Mesenchymal stem cell (in vitro differentiated cells and primary cell): ENCODE measurements around the gene NIN.

Experiments used
- DNase-seq: peaks from one replicate; pipeline ENCODE4 v3.0.0-alpha.2; 2013
- H2AFZ ChIP-seq: one replicate; pipeline ENCODE4 v1.6.1; 2013; ENCODE audit warnings: low read depth, mild to moderate bottlenecking, control low read depth, inconsistent platforms, low read length, moderate library complexity
- H2AK5ac ChIP-seq: 2 replicates; pipeline ENCODE4 v1.6.1; 2013; ENCODE audit warnings: low read length, moderate library complexity, mild to moderate bottlenecking, inconsistent platforms; ENCODE audit not compliant: severe bottlenecking
- H2BK120ac ChIP-seq: one replicate; pipeline ENCODE4 v1.6.1; 2013; ENCODE audit warnings: low read depth, mild to moderate bottlenecking, inconsistent platforms, low read length, moderate library complexity
- H2BK12ac ChIP-seq, 2 experiments: one replicate each; pipeline ENCODE4 v1.6.1; 2013; ENCODE audit warnings: inconsistent platforms in 2 of 2, low read length in 2 of 2, mild to moderate bottlenecking in 2 of 2, moderate library complexity in 2 of 2, control low read depth in 1 of 2
- H2BK15ac ChIP-seq: one replicate; pipeline ENCODE4 v1.6.1; 2013; ENCODE audit warnings: mild to moderate bottlenecking, low read depth, inconsistent platforms; ENCODE audit not compliant: poor library complexity, severe bottlenecking
- H2BK5ac ChIP-seq: 2 replicates; pipeline ENCODE4 v1.6.1; 2013; ENCODE audit warnings: low read depth, mild to moderate bottlenecking, low read length, control low read depth, inconsistent platforms; ENCODE audit not compliant: poor library complexity, severe bottlenecking
- H3K14ac ChIP-seq, 2 experiments: one replicate each; pipeline ENCODE4 v1.6.1; 2013; ENCODE audit warnings: inconsistent platforms in 2 of 2, low read length in 2 of 2, control low read depth in 1 of 2, mild to moderate bottlenecking in 1 of 2, moderate library complexity in 1 of 2
- H3K18ac ChIP-seq, 2 experiments: one replicate each; pipeline ENCODE4 v1.6.1; 2013; ENCODE audit warnings: inconsistent platforms in 2 of 2, low read length in 2 of 2, control low read depth in 1 of 2, low read depth in 1 of 2, mild to moderate bottlenecking in 1 of 2
- H3K23ac ChIP-seq, 2 experiments: one replicate each; pipeline ENCODE4 v1.6.1; 2013; ENCODE audit warnings: inconsistent platforms in 2 of 2, low read length in 2 of 2, mild to moderate bottlenecking in 2 of 2, moderate library complexity in 2 of 2, control low read depth in 1 of 2
- H3K27ac ChIP-seq: 2 replicates; pipeline ENCODE4 v1.5.1; 2013; ENCODE audit warnings: mild to moderate bottlenecking, moderate library complexity, low read length, control low read depth, inconsistent platforms; ENCODE audit not compliant: poor library complexity, severe bottlenecking
- H3K27me3 ChIP-seq, 2 experiments: 2 replicates each; pipeline versions ENCODE4 v1.6.1 to v1.7.0; 2013; ENCODE audit warnings: low read length in 2 of 2, mild to moderate bottlenecking in 2 of 2, moderate library complexity in 2 of 2, control low read depth in 1 of 2, inconsistent platforms in 1 of 2; ENCODE audit not compliant: control insufficient read depth in 1 of 2, insufficient read depth in 1 of 2
- H3K36me3 ChIP-seq, 2 experiments: 2 replicates each; pipeline versions ENCODE4 v1.6.1 to v1.7.0; 2013; ENCODE audit warnings: low read length in 2 of 2, control low read depth in 1 of 2, inconsistent platforms in 1 of 2, low read depth in 1 of 2, mild to moderate bottlenecking in 1 of 2; ENCODE audit not compliant: insufficient read depth in 2 of 2, control insufficient read depth in 1 of 2
- H3K4ac ChIP-seq, 2 experiments: one replicate each; pipeline ENCODE4 v1.6.1; 2013; ENCODE audit warnings: inconsistent platforms in 2 of 2, low read length in 2 of 2, mild to moderate bottlenecking in 2 of 2, moderate library complexity in 2 of 2, control low read depth in 1 of 2, low read depth in 1 of 2
- H3K4me1 ChIP-seq: 2 replicates; pipeline ENCODE4 v1.6.1; 2013; ENCODE audit warnings: low read depth, low read length, control low read depth; ENCODE audit not compliant: control insufficient read depth, insufficient read depth
- H3K4me2 ChIP-seq: 2 replicates; pipeline ENCODE4 v1.6.1; 2013; ENCODE audit warnings: low read length, mild to moderate bottlenecking, inconsistent platforms; ENCODE audit not compliant: poor library complexity, severe bottlenecking
- H3K4me3 ChIP-seq, 2 experiments: 2 replicates each; pipeline versions ENCODE4 v1.5.1 to v1.7.0; 2013; ENCODE audit warnings: low read length in 2 of 2, mild to moderate bottlenecking in 2 of 2, control low read depth in 1 of 2, low read depth in 1 of 2; ENCODE audit not compliant: insufficient read depth in 1 of 2
- H3K79me1 ChIP-seq: replicated peaks from 2 replicates; pipeline ENCODE4 v1.6.1; 2013; ENCODE audit warnings: mild to moderate bottlenecking, control low read depth, low read length, inconsistent platforms; ENCODE audit not compliant: poor library complexity, severe bottlenecking
- H3K9ac ChIP-seq: 2 replicates; pipeline ENCODE4 v1.7.0; 2013; ENCODE audit warnings: mild to moderate bottlenecking, low read length, moderate library complexity
- H3K9me3 ChIP-seq: 2 replicates; pipeline ENCODE4 v1.7.0; 2013; ENCODE audit warnings: mild to moderate bottlenecking, low read length; ENCODE audit not compliant: control insufficient read depth
- H4K8ac ChIP-seq: one replicate; pipeline ENCODE4 v1.6.1; 2013; ENCODE audit warnings: inconsistent platforms, mild to moderate bottlenecking, low read length, moderate library complexity
- H4K91ac ChIP-seq: one replicate; pipeline ENCODE4 v1.6.1; 2013; ENCODE audit warnings: mild to moderate bottlenecking, low read length, inconsistent platforms
- WGBS: methylation state at CpG from one replicate; pipeline ENCODE4 v1.1.7; 2013; ENCODE audit warnings: mixed read lengths; 5-methylcytosine and 5-hydroxymethylcytosine counted together

The NIN gene

DNA sequence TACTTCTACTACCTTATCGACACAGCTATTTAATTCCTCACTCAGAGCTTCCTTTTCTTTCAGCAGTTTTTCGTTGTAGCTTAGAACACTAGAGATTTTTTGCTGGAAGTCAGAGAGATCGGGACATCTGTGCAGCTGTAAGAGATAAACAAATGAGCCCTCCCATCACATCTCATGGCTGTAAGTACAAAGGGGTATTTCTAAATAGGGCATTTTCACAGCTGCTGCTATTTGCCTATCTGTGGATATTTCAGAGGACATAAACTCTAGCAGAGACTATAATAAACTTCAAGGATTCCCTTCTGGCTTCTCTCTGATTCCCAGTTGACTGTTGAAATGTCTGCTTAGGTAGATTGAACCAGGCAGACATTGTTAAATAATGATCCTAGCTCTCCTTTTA lies 86.7 kb downstream of the NIN start:
- Histone ChIP-seq H2BK120ac (peak overlapping the region; percentile 52), H3K4me2 (no peak overlapping the region), H2AK5ac (no peak overlapping the region), H3K9ac (no peak overlapping the region), H3K14ac (no peak overlapping the region), H3K18ac (no peak overlapping the region), H3K36me3 (peaks cover 14 to 72% of the 10 kb centered on the region in 2 experiments), H3K79me1 (peaks cover under 1% of the 10 kb centered on the region), H3K23ac (no peak overlapping the region), H3K27me3 (no peaks in the 10 kb centered on the region), H3K9me3 (no peaks in the 10 kb centered on the region), H2BK5ac (no peak overlapping the region), H3K4me1 (no peaks in the 10 kb centered on the region), H2BK12ac (no peak overlapping the region), H3K4ac (no peak overlapping the region), H4K8ac (no peak overlapping the region), H4K91ac (no peak overlapping the region), H2BK15ac (no peak overlapping the region), H3K4me3 (no peak overlapping the region), H3K27ac (no peak overlapping the region), H2AFZ (no peak overlapping the region)
- WGBS: 80% methylated on average over 1 of the region's 3 CpGs
- no peak for DNase-seq

DNA sequence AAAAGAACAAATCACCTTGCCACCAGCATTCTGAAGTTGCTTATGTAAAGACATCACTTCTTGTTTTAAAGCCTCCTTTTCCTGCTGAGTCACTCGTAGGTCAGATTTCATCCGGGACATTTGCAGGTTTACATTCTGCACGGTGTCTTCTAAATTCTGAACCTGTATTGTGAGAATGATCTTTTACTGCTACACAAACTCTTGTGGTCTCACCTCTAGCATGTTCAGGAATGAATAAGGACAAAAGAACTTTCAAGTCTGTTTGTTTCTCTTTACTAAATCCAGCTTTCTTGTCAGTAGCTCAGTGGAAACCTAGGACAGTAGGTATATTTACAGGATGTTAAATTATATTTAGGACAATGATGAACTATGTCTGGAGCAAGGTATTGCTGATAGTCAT lies 89.4 kb downstream of the NIN start:
- Histone ChIP-seq H2BK12ac (no peak overlapping the region), H3K4me3 (no peak overlapping the region), H4K8ac (no peak overlapping the region), H3K23ac (no peak overlapping the region), H2BK120ac (no peak overlapping the region), H4K91ac (no peak overlapping the region), H3K14ac (no peak overlapping the region), H3K9ac (no peak overlapping the region), H3K4me1 (no peaks in the 10 kb centered on the region), H3K4me2 (no peak overlapping the region), H3K36me3 (peaks cover 14 to 73% of the 10 kb centered on the region in 2 experiments), H2AFZ (no peak overlapping the region), H2BK15ac (no peak overlapping the region), H3K18ac (no peak overlapping the region), H2AK5ac (no peak overlapping the region), H3K4ac (no peak overlapping the region), H3K79me1 (peaks cover 2% of the 10 kb centered on the region), H3K27ac (peak overlapping the region; percentile 55), H3K27me3 (no peaks in the 10 kb centered on the region), H3K9me3 (no peaks in the 10 kb centered on the region), H2BK5ac (no peak overlapping the region)
- whole genome bisulfite sequencing: 43% methylated on average over 1 of the region's 3 CpGs
- DNase-seq: peak; percentile 47

DNA sequence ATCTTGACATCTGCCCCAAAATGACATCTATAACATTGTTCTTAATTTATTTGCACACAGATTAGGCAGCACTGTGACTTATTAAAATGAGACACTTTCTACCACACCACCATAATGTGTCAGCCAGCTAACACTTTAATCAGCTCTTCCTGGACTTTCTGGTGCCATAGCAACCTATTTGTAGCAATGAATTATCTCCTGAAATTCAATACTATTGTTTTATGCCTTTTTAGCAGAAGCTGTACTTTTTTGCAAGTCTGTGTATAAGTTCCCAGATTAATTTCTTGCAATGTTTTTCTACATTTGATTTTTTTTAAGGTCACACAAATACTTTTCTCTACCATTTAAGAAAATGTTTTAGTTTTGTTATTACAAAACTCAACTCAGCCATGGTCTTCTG lies 90.1 kb downstream of the NIN start:
- no peaks in the 10 kb centered on the region for H3K4me1 ChIP-seq

DNA sequence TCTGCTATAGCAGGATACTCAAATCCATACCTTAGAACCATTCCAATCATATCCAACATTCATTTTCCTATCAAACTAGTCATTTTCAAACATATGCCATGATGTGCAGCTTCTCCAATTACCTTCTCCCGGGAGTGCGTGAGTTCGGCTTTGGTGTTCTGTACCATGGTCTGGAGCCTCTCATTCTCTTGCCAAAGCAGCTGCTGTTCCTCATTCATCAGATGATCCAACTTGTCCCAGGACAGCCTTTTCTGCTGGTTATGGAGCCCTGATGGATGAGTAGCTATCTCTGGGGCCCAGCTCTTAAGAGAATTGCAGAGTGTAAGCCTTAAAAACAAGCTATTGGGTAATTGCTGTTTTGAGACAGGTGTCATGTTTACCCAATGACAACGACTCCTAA lies 91.8 kb downstream of the NIN start:
- Histone ChIP-seq H3K9me3 (no peaks in the 10 kb centered on the region), H3K4me1 (no peaks in the 10 kb centered on the region), H3K14ac (no peak overlapping the region), H2BK5ac (no peak overlapping the region), H3K9ac (no peak overlapping the region), H2AFZ (no peak overlapping the region), H3K27me3 (no peaks in the 10 kb centered on the region), H2AK5ac (no peak overlapping the region), H2BK15ac (no peak overlapping the region), H2BK120ac (no peak overlapping the region), H3K23ac (no peak overlapping the region), H3K36me3 (peaks cover 14 to 74% of the 10 kb centered on the region in 2 experiments), H3K27ac (no peak overlapping the region), H3K18ac (no peak overlapping the region), H4K91ac (no peak overlapping the region), H2BK12ac (no peak overlapping the region), H3K4ac (no peak overlapping the region), H3K4me3 (no peak overlapping the region), H3K79me1 (peaks cover 2% of the 10 kb centered on the region), H3K4me2 (no peak overlapping the region), H4K8ac (no peak overlapping the region)
- DNase-seq: no peak
- WGBS: 100% methylated on average over 3 of the region's 4 CpGs

More for the DNA sequence above, 90.1 kb downstream of the NIN start:
- Histone ChIP-seq H3K27ac (no peak overlapping the region), H3K18ac (no peak overlapping the region), H3K9ac (no peak overlapping the region), H3K27me3 (no peaks in the 10 kb centered on the region), H2BK12ac (no peak overlapping the region), H2AFZ (no peak overlapping the region), H3K36me3 (peaks cover 14 to 72% of the 10 kb centered on the region in 2 experiments), H3K23ac (no peak overlapping the region), H3K9me3 (no peaks in the 10 kb centered on the region), H3K4ac (no peak overlapping the region), H3K14ac (no peak overlapping the region), H2BK120ac (no peak overlapping the region), H4K91ac (no peak overlapping the region), H2BK15ac (no peak overlapping the region), H3K79me1 (peaks cover 2% of the 10 kb centered on the region), H2BK5ac (no peak overlapping the region), H3K4me2 (no peak overlapping the region), H3K4me3 (no peak overlapping the region), H2AK5ac (no peak overlapping the region), H4K8ac (no peak overlapping the region)
- DNase-seq: no peak
